HG03159 (cell line): Measurements from ENCODE around the gene TNS3.

Source experiments
- ATAC-seq: cut with Tn5 transposase; IDR thresholded peaks from one replicate; pipeline ENCODE4 v1.9.1; 2021; ENCODE audit warnings: mild to moderate bottlenecking, moderate library complexity; ENCODE audit not compliant: unreplicated experiment

The TNS3 gene

DNA sequence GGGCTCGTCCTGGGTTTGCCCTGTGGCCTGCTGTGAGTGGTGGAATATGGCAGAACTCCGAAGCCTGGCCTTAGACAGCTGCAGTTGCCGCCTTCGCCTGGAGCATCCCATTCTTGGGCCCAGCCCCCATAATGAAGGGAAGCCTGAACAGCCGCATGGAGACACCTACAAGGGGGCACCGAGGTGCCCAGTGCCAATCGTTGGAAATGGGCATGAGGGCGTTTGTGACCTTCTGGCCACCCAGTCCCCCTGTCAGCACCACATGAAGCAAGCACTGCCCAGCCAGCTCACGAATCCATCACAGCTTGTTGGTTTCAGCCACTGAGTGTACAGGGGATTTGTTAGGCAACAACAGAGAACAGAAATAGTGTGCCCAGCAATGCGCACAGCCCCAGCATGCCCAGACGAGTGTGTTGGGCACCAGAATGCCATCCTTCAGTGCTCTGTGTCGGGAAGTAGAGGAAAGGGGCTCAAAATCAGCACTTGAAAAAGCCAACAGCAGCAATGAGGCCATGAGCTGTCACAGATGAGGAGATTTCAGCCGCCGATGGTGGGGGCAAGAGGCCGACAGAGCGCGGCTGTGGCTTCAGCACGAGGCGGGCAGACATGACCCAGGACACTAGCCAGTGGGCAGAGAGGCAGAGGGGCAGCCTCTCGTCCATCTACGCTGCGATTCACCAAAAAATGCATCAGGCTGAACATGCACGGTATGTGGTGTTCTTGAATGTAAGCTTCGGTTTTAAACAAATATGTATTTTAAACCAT, 91.2 kb downstream of the TNS3 start:
- no peak for ATAC-seq

- ATAC-seq, result no peak
Observed at GRCh38 chr7:47489624-47490023, 92.3 kb downstream of the TNS3 start.

DNA sequence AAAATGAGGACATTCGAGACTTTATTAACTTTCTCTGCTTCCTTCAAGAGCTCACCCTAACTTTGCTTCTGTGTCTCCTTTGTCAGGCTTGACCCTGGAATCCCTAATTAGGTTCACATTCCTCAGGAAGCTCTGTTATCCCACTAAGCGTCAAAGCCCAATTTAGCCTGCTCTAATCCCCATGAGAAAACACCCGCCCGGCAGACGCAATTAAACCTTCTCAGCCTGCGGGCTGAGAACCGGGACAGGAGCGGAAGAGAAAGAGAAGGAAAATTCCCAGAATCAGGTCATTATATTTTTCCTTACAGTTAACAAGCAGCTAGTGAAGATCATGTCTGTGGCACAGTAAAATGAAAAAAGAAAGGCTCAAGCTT, 93.0 kb downstream of the TNS3 start:
- no peak for ATAC-seq

- ATAC-seq, result no peak
Observed at GRCh38 chr7:47488201-47488968, 93.5 kb downstream of the TNS3 start.

- no peak for ATAC-seq
Observed at GRCh38 chr7:47485640-47486435, 96.1 kb downstream of the TNS3 start.

DNA sequence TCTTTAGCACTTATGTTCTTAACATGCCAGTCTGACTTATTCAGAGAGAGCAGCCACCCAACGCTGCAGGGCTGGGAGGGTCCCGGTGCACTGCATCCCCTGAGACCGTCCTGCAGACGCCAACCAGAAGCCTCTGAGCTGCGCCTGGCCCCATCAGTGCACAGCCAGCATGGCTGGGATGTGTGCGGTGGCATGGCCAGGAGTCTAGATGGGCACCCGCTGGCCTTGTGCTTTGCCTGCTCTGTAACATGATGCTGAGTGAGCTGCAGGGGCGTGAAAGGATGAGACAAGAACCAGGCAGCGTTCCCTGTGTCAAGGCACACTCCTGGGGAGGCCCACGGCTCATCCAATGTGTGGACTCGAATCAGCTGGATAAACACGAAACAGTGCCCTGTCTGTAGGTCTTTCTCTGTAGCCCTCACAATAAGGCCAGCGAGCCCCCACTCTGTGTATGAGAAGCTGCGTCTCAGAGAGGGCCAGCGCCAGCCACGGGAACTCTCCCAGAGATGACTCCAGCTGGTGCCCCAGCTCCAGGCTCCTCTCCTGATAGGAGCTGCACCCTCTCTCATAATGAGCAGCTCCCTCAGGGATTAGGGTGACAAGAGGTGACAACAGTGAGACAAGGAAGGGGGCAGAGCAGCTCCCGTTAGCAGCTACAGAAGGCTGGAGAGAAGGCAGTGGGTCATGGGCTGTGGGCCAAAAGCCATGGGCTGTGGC, 96.8 kb downstream of the TNS3 start:
- ATAC-seq, result no peak

DNA sequence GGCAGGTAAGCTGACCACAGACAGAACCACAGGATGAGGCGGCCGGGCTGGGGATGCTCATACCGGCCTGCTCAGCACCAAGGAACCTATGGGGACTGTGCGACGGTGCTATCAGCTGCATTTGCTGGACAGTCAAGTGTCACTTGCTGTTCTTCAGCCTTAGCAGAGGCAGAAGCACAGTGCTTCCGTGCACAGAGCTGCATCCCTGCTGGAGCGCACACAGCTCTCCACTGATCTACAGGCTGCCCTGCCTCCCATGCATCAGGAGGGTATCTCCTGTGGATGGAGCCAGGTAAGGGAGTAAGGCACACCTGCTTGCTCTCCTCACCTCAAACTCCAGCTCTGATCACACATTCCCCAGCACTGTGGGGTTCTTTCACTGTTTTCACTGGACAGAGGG, 97.5 kb downstream of the TNS3 start:
- no peak for ATAC-seq

DNA sequence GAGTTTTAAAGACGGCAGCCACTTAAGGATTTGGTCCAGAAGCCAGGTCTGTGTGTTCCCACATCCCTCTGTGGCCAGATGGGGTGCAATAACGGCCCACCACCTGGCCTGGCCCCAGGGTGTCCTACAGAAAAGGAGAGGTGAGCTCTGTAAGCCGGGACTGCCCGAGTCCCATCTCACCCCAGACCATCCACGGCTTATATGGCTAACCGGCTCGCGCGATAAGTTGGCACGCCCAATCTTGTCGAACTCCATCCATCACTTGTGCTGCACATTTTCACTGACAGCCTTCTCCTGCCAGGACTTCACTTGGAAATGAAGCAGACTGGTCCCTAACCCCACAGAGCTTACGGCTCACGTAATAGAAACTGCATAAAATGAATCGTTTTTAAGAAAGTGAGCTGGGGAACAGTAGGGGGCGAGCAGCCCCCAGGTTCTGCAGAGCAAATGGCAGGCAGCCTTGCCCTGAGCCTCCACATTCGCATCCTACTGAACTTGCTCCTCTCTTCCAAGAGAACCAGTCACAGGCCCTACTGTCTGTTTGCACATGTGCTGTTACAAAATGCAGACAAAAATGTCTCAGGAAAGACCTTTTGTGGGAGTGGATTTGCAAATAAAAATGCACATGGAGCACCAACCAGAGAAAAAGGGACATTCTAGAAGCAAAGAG, 98.2 kb downstream of the TNS3 start:
- ATAC-seq, result no peak

GRCh38 chr7:47482013-47482875, 99.7 kb downstream of the TNS3 start:
- ATAC-seq, result no peak

- no peak for ATAC-seq
Observed at GRCh38 chr7:47481541-47482012, 100.3 kb downstream of the TNS3 start.

DNA sequence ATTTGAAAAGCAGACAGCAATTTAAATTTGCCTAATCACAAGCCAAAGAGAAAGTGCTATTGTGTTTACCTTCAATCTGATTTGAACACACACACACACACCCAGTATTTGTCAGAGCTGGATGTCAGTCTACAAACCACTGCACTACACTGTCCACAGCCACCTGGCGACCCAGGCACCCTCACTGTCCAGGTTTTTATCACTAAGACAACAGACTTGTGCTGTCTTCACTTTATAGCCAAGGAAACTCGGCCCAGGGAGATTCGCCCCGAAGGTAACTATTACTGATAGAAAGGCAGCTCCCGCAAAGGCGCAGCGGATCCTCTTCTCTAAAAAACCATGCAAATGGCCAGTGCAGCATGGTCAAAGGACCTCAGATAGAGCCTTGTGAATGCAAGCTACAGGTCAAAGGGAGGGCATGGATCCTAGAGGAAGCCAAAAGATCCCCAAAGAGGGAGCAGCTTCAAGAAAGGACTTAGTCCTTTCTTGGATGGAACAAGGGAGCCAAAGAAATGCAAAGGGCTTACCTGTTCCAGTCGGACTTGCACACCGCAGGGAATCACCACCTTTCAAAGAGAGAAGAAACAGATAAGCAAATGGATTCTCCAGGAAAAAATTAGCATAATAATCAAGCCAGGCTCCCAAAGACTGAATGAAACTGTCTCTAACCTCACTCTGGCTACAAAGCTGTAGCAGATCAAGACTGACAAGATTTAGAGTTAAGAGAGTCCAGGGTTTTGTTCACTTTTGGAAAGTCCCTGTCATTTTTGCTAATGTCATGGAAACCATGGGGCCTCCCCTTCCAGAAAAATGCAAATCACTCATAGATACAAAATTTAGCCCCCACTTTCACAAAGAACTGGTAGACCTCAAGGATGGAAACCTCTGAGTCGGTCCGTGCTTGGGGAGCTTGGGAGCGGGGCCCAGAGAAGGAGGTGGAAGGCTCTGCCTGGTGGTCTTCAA, 101.1 kb downstream of the TNS3 start:
- peak; percentile 65 for ATAC-seq

- no peak for ATAC-seq
Observed at GRCh38 chr7:47479821-47480575, 101.9 kb downstream of the TNS3 start.

GRCh38 chr7:47478926-47479711, 102.8 kb downstream of the TNS3 start:
- no peak for ATAC-seq

DNA sequence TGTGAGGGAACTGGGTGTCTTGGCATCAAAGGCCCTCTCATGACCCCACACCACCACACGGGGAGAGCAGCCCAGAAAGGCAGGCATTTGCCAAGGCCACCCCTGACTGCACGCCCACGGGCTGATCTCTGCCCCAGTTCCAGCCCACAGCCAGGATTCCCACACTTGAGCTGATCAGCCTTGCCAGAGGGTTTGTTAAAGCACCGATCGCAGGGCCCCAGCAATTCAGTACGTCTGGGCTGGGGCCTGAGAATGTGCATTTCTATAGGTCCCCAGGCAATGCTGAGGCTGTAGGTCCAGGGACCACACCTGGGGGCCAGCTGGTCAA, 103.9 kb downstream of the TNS3 start:
- no peak for ATAC-seq

- no peak for ATAC-seq
Observed at GRCh38 chr7:47477191-47478016, 104.5 kb downstream of the TNS3 start.

DNA sequence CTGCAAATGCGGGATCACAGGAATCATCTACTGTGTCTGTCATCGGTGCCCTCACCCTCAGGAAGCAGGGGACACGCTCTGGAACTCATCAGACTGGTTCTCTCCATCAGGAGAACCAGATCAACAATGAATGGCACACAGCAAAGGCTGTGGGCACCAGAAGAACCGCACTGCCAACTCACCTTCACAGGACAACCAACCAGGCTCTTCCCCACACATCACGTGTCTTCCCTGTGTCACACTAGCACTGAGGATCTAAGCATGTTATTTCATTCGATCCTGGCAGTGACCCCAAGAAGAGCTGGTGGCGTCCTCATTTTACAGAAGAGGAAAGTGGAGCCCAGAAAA, 106.1 kb downstream of the TNS3 start:
- ATAC-seq, result no peak
